GM12891 (cell line): ENCODE data around the gene HELQ.

Experiments
- DNase-seq: peaks from one replicate; pipeline ENCODE4 v3.0.0; 2011; ENCODE audit warnings: low spot score; ENCODE audit not compliant: insufficient read length
- FAIRE-seq: peaks from 2 replicates; lab custom pipeline; 2011; peaks lifted over from hg19 to GRCh38; lab: Jason Lieb, UNC
- PAX5 ChIP-seq: IDR thresholded peaks from 2 replicates; pipeline ENCODE4 v1.6.1; 2011; ENCODE audit warnings: low read length, moderate library complexity, mild to moderate bottlenecking; ENCODE audit not compliant: insufficient read depth, severe bottlenecking
- POLR2A ChIP-seq: IDR thresholded peaks from 2 replicates; pipeline ENCODE4 v1.6.1; 2011; ENCODE audit warnings: low read depth, low read length, control low read depth
- POLR2AphosphoS5 ChIP-seq: IDR thresholded peaks from 2 replicates; pipeline ENCODE4 v1.6.1; 2011; ENCODE audit warnings: low read depth, low read length, control low read depth
- POU2F2 ChIP-seq: IDR thresholded peaks from 2 replicates; pipeline ENCODE4 v1.6.1; 2011; ENCODE audit warnings: low read depth, mild to moderate bottlenecking, control low read depth, low read length, moderate library complexity
- SPI1 ChIP-seq: IDR thresholded peaks from 2 replicates; pipeline ENCODE4 v1.6.1; 2011; ENCODE audit warnings: low read depth, low read length, control low read depth
- TAF1 ChIP-seq: IDR thresholded peaks from 2 replicates; pipeline ENCODE4 v1.6.1; 2011; ENCODE audit warnings: low read depth, low read length, control low read depth

Gene HELQ

DNA sequence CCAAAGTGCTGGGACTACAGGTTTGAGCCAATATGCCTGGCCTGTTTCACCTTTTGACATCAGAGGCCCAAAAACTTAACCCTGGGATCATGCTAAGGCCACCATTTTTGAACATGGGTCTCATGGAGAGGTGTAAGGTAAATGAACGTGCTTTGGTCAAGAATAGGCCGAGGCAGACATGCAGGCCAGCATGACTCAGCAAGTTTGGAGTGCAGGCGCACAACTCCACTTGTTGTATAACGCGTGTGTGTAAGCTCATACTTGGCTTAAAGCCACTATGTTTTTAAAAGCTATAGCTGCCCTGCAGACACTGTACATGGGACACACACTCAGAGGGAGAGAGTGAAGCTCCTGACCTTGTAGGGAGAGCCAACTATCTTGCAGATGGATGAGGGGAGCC, 77.2 kb downstream of the HELQ start:
- DNase-seq = no peak
- FAIRE-seq = no peak
- no peak for TF ChIP-seq SPI1

DNA sequence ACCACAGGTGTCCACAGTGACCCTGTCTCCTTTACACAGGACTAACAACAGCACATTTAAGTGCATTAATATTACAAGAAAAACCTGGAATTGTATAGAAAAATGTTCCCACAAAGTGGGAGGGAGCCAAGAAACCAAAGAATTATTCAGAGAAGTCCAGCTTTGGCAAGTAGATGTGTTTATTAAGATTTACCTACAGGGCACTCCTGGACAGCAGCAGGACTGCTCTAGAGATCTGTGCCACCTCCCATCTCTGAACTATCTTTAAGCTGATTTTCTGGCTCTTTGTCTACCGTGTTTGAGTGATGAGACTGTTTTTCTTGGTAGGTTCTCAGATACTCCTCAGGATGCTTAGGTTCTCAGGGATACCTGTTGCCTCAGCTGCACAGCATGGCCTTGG, 82.7 kb downstream of the HELQ start:
- no peak for FAIRE-seq
- no peak for TF ChIP-seq TAF1
- no peak for TF ChIP-seq POLR2AphosphoS5
- no peak for TF ChIP-seq POU2F2
- no peak for TF ChIP-seq POLR2A
- no peak for TF ChIP-seq PAX5
- no peak for TF ChIP-seq SPI1
- DNase-seq = no peak

DNA sequence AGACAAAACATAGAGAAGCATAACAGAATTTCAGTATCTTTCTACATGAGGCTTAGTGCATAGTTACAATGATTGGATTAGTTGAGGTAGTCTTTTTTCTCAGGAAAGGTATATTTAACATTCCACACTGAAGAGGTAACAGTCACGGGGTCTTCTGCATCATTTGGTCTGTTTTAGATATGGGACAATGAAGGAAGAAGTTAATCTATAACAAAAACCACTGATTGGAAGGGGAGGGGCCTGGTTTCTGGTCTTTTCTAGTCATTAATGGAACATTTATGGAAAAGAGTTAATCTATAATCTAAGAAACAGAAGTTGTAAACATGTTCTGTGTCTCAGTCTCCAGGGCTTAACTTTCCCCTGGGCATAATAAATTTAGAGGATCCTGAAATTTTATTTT, 83.7 kb downstream of the HELQ start:
- TF ChIP-seq POLR2AphosphoS5 = no peak
- TF ChIP-seq PAX5 = no peak
- TF ChIP-seq SPI1 = no peak
- TF ChIP-seq TAF1 = no peak
- no peak for TF ChIP-seq POU2F2
- TF ChIP-seq POLR2A = no peak
- no peak for FAIRE-seq
- DNase-seq = no peak

DNA sequence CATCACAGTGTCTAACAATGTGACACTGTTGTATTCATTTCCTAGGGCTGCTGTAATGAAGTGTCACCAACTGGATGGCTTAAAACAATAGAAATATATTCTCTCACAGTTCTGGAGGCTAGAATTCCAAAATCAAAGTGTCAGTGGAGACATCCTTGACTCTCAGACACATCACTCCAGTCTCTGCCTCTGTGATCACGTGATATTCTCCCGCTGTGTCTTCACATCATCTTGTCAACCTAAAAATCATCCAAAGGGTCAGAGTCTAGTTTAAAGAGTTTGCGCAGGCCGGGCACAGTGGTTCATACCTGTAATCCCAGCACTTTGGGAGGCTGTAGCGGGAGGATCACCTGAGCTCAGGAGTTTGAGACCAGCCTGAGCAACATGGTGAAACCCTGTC, 84.4 kb downstream of the HELQ start:
- TF ChIP-seq TAF1 (no peak), PAX5 (no peak)
- FAIRE-seq (no peak), DNase-seq (no peak)

DNA sequence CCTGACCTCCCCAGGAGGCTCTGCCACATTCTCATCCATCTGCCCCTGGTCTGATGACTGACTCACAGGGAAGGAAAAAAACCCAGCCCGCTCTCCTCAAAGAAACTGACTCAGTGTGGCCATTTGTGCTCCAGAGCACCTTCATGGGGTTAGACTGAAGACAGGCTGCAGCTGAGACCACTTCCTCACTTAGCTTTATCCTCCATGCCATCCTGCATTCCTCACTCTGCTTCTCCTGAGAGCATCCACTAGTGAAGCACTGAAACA, 85.0 kb downstream of the HELQ start:
- DNase-seq = no peak
- TF ChIP-seq POU2F2 (no peak), POLR2A (no peak), POLR2AphosphoS5 (no peak), PAX5 (no peak), SPI1 (no peak), TAF1 (no peak)
- no peak for FAIRE-seq

DNA sequence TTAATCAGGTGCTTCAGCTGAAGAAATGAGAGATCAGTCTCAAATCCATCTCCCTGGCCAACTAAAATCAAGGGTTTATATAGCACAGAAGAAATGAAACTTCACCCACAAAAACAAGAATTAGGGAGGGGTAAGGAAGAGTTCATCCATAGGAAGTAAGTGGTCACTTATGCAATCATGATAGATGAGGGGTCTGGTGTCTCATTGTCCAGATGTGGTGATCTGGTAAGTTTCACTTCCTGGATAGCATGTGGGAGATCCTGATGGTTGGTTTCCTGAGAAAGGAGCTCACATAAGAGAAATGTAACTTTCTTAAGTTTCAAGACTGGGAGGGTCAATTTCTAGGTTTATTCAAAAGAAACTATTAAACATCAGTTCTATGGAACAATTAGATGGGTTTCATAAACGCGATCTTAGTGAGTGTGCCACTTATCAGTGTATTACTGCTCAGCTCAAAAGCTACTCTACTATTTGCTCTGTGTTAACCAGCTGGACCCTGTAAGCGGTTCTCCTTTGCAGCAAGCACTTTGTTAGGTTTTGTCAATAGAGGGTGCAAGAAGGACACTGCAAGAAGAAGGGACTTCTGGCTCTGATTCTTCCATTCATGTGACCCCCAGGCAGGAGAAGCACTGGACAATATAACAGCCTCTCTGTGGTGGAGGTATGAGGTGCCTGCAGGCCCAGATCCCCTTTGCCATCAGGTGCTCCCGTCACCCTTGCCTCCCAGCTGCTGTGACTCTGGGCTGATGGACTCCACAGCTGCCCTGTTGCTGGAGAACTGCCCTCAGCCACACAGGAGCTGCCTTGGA, 85.6 kb downstream of the HELQ start:
- DNase-seq (no peak), FAIRE-seq (no peak)
- TF ChIP-seq SPI1 = no peak

DNA sequence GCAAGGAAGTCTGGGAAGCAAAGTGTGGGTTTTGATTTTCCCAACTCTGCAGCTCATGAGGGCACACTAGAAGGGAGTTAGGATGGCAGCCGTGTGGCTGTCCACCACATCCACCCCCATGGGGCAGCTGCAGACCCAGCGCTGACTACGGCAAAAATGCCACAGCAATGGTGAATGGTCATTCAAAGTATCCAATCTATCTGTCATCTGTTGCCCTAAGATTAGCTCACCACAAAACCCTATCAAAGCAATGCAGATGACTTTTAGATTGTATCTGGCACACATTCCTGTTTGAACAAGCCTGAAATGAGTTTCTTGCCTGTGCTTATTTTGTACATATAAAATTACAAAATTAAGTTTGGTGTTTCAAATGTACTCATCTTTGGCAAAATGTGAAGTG, 91.3 kb downstream of the HELQ start:
- FAIRE-seq = no peak
- DNase-seq = no peak
- TF ChIP-seq POU2F2 = no peak
- no peak for TF ChIP-seq POLR2A
- TF ChIP-seq SPI1 = no peak
- TF ChIP-seq PAX5 = no peak
- no peak for TF ChIP-seq POLR2AphosphoS5
- no peak for TF ChIP-seq TAF1

DNA sequence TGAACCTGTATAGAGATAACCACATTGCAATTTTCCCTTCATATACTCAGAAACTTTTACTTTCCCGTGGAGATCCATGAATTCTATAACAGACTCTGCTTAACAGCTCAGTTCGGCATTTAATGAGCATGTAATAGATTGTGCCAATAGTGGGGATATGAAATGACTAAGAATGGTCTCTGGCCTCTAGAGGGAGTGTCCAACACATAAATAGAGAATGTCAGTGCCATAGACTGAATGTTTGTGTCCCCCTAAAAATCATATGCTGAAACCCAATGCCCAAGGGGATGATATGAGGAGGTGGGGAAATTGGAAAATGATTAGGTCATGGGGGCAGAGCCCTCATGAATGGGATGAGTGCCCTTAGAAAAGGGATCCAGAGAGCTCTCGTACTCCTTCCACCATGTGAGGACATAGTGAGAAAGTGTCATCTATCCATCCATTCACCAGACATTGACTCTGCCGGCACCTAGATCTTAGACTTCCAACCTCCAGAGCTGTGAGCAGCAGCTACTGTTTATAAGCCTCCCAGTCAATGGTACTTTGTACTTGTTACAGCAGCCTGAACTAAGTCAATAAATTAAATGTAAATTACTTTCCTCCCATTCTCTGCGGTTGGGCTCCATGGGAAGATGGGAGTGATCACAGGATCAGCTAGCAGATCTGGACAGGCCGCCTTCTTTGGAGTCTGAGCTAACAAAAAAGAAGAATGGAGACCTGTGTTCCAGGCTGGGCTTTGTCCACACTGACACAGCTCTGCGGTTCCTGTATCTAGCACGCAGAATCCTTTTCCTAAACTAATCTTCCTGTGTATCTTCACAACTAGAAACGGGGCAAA, 92.9 kb downstream of the HELQ start:
- no peak for DNase-seq
- TF ChIP-seq POLR2A = no peak
- no peak for TF ChIP-seq PAX5
- no peak for TF ChIP-seq SPI1
- TF ChIP-seq POU2F2 = no peak
- TF ChIP-seq POLR2AphosphoS5 = no peak
- peak; percentile 47 for FAIRE-seq

DNA sequence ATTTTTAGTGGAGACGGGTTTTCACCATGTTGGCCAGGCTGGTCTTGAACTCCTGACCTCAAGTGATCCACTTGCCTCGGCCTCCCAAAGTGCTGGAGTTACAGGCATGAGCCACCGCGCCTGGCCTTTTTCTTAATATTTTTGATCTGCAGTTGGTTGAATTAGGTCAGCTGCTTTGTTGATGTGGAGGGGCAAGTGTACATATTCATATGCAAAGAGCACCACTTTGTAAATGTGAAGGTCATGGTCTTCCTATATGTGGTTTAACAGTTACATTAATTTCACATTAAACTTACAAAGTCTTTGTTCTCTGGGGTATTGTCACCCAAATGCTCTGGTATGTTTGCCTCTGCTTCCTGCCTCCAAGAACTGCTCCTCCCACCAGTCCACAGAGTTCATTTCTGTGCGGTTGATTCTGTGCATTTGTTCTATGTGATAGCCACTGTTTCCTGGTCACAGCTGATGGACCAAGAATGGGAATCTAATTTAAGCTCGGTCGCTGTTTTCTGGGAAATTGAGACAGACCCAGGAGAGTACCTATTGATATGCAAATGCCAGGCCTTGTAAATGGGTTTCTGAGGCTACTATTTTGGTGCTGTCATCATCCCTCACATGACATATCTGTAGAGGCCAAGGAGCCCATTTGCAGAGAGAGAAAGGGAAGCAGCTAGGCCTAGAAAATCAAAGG, 94.1 kb downstream of the HELQ start:
- TF ChIP-seq PAX5 (no peak), POU2F2 (no peak), TAF1 (no peak), POLR2AphosphoS5 (no peak), POLR2A (no peak), SPI1 (no peak)
- DNase-seq (no peak), FAIRE-seq (no peak)

DNA sequence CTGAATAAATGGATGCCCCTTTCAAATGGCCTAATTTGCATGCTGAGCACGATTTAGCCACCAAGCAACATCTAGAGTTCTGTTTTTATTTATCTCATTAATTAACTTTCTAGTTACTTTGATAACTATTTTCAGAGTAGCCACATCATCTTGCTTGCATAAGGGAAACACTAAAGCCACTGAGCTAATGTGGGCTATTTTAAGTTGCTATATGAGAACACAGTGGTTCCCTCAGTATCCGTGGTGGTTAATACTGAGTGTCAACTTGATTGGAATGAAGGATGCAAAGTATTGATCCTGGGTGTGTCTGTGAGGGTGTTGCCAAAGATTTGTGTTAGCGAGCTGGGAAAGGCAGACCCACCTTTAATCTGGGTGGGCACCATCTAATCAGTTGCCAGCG, 95.6 kb downstream of the HELQ start:
- TF ChIP-seq TAF1 (no peak), POLR2A (no peak), POLR2AphosphoS5 (no peak), PAX5 (no peak), SPI1 (no peak), POU2F2 (no peak)
- FAIRE-seq = no peak
- DNase-seq = no peak
